HG03558 (cell line): Measurements from ENCODE around the gene OR4F15.
"Not testable (repeated sequence)": the region's sequence is repeated elsewhere in the genome, so short reads cannot be mapped to it uniquely, and the experiment has no call there.

ENCODE experiments used
- ATAC-seq: cut with Tn5 transposase; IDR thresholded peaks from one replicate; pipeline ENCODE4 v1.9.1; 2021; ENCODE audit warnings: moderate number of reproducible peaks; ENCODE audit not compliant: unreplicated experiment; ENCODE audit errors: extremely low read depth

Gene OR4F15

GRCh38 chr15:101811902-101812301 is at the start of gene OR4F15:
Gene OR4F15 (plus strand): TSS chr15:101812202. CDS start chr15:101818187, 5,985 bp downstream.
- no peak for ATAC-seq

GRCh38 chr15:101764669-101765339 is 47.2 kb upstream of the OR4F15 start:
- not testable (repeated sequence) for ATAC-seq

- ATAC-seq = not testable (repeated sequence)
Observed at GRCh38 chr15:101765340-101765671, 46.7 kb upstream of the OR4F15 start.

GRCh38 chr15:101765772-101766456 is 46.1 kb upstream of the OR4F15 start:
- ATAC-seq = no peak

- not testable (repeated sequence) for ATAC-seq
Observed at GRCh38 chr15:101767083-101767640, 44.8 kb upstream of the OR4F15 start.

- ATAC-seq = no peak
Observed at GRCh38 chr15:101772921-101773320, 39.1 kb upstream of the OR4F15 start.

GRCh38 chr15:101773496-101774100 is 38.4 kb upstream of the OR4F15 start:
- no peak for ATAC-seq

GRCh38 chr15:101775136-101775535 is 36.9 kb upstream of the OR4F15 start:
- no peak for ATAC-seq

GRCh38 chr15:101778576-101778975 is 33.4 kb upstream of the OR4F15 start:
- not testable (repeated sequence) for ATAC-seq

GRCh38 chr15:101780225-101780624 is 31.8 kb upstream of the OR4F15 start:
- not testable (repeated sequence) for ATAC-seq

- ATAC-seq = no peak
Observed at GRCh38 chr15:101781928-101782327, 30.1 kb upstream of the OR4F15 start.

- no peak for ATAC-seq
Observed at GRCh38 chr15:101784644-101785043, 27.4 kb upstream of the OR4F15 start.

GRCh38 chr15:101786422-101786821 is 25.6 kb upstream of the OR4F15 start:
- not testable (repeated sequence) for ATAC-seq

GRCh38 chr15:101788001-101788400 is 24.0 kb upstream of the OR4F15 start:
- ATAC-seq = not testable (repeated sequence)

- ATAC-seq = not testable (repeated sequence)
Observed at GRCh38 chr15:101788503-101789269, 23.3 kb upstream of the OR4F15 start.

GRCh38 chr15:101790748-101791147 is 21.3 kb upstream of the OR4F15 start:
- ATAC-seq = not testable (repeated sequence)

GRCh38 chr15:101793981-101794380 is 18.0 kb upstream of the OR4F15 start:
- not testable (repeated sequence) for ATAC-seq

GRCh38 chr15:101795455-101795854 is 16.5 kb upstream of the OR4F15 start:
- no peak for ATAC-seq

- no peak for ATAC-seq
Observed at GRCh38 chr15:101799665-101800064, 12.3 kb upstream of the OR4F15 start.

- no peak for ATAC-seq
Observed at GRCh38 chr15:101801048-101801447, 11.0 kb upstream of the OR4F15 start.
